K562 (cell line): ENCODE measurements around the gene AHCY. TPM values are rescaled to one million over a fixed set of nuclear protein-coding genes. Genes with fewer than 3 reads are reported as not detected.
A peak's percentile ranks its signal among the peaks of the same experiment; 100 is the strongest.

Experiments
- ARID2 ChIP-seq: fragments of 450-650 bp; IDR thresholded peaks from 2 replicates; pipeline ENCODE4 v1.6.1; 2017; ENCODE audit warnings: antibody characterized with exemption, mild to moderate bottlenecking
- CBFA2T2 ChIP-seq: fragments of 450-650 bp; conservative IDR thresholded peaks from 2 replicates; pipeline ENCODE4 v1.6.1; 2017; ENCODE audit warnings: mild to moderate bottlenecking
- CCAR2 ChIP-seq: fragments of 200-400 bp; formaldehyde crosslinking; IDR thresholded peaks from 2 replicates; pipeline ENCODE4 v1.6.1; 2017; ENCODE audit warnings: mild to moderate bottlenecking, low read depth, low read length
- CEBPG ChIP-seq, 3 experiments: fragments of 200-800 bp in 1 of 3; sonication (Bioruptor generic) in 1 of 3; sonication (generic) in 1 of 3; formaldehyde crosslinking in 1 of 3; IDR thresholded peaks in 2 of 3; conservative IDR thresholded peaks in 1 of 3; 2 replicates each; pipeline versions ENCODE4 v1.6.1 to v1.8.0; 2016 to 2022; ENCODE audit warnings: missing compliant biosample characterization in 2 of 3, missing genetic modification characterization in 2 of 3, mild to moderate bottlenecking in 1 of 3, missing genetic modification reagents in 1 of 3
- E2F5 ChIP-seq: sonication (generic); formaldehyde crosslinking; IDR thresholded peaks from 2 replicates; pipeline ENCODE4 v1.8.0; 2022; ENCODE audit warnings: mild to moderate bottlenecking, missing genetic modification reagents
- ESRRA ChIP-seq: fragments of 450-650 bp; IDR thresholded peaks from 2 replicates; pipeline ENCODE4 v1.6.1; 2014; ENCODE audit warnings: low read depth, mild to moderate bottlenecking, moderate library complexity, borderline replicate concordance
- ETS1 ChIP-seq: conservative IDR thresholded peaks from 2 replicates; pipeline ENCODE4 v1.6.1; 2011; ENCODE audit warnings: low read depth, mild to moderate bottlenecking, low read length; ENCODE audit not compliant: control insufficient read depth
- GATA2 ChIP-seq: sonication (generic); formaldehyde crosslinking; IDR thresholded peaks from 2 replicates; pipeline ENCODE4 v1.4.0; 2020; ENCODE audit warnings: mild to moderate bottlenecking, missing genetic modification reagents
- HDAC8 ChIP-seq: fragments of 450-650 bp; IDR thresholded peaks from 2 replicates; pipeline ENCODE4 v1.6.1; 2016; ENCODE audit warnings: mild to moderate bottlenecking, missing genetic modification characterization, moderate library complexity, missing compliant biosample characterization
- MCM5 ChIP-seq: fragments of 450-650 bp; IDR thresholded peaks from 2 replicates; pipeline ENCODE4 v1.6.1; 2016; ENCODE audit warnings: low read depth
- MEIS2 ChIP-seq: fragments of 450-650 bp; IDR thresholded peaks from 2 replicates; pipeline ENCODE4 v1.6.1; 2014; ENCODE audit warnings: mild to moderate bottlenecking; ENCODE audit not compliant: partially characterized antibody
- MTA3 ChIP-seq: fragments of 450-650 bp; formaldehyde crosslinking; IDR thresholded peaks from 2 replicates; pipeline ENCODE4 v1.6.1; 2017; ENCODE audit warnings: mild to moderate bottlenecking, borderline replicate concordance
- RBM34 ChIP-seq: fragments of 200-400 bp; formaldehyde crosslinking; IDR thresholded peaks from 2 replicates; pipeline ENCODE4 v1.6.1; 2018; ENCODE audit warnings: low read length, borderline replicate concordance; ENCODE audit not compliant: insufficient read depth
- SMARCB1 ChIP-seq: IDR thresholded peaks from 2 replicates; pipeline ENCODE4 v1.6.1; 2011; ENCODE audit warnings: improper control_type of control experiment, low read depth; ENCODE audit not compliant: insufficient read length
- TCF7 ChIP-seq: sonication (generic); IDR thresholded peaks from 2 replicates; pipeline ENCODE4 v1.6.1; 2016; ENCODE audit warnings: antibody characterized with exemption, borderline replicate concordance
- THRAP3 ChIP-seq: fragments of 450-650 bp; IDR thresholded peaks from 2 replicates; pipeline ENCODE4 v1.6.1; 2016; ENCODE audit warnings: mild to moderate bottlenecking, inconsistent platforms, borderline replicate concordance
- polyA plus RNA-seq, 8 experiments: library from polyadenylated mRNA; depleted of rRNA in 4 of 8; stranded (reverse) in 5 of 8; unstranded in 3 of 8; fragments of >200 nt; fragmentation: Nextera tagmentation in 2 of 8; fragmentation: Illumina TruSeq in 1 of 8; extraction: Ambion mirVana in 2 of 8; extraction: Trizol in 1 of 8; gene quantifications; 2 replicates each; pipeline versions ENCODE4 v1.2.1 to v1.2.3, GENCODE V29; 2011 to 2014; ENCODE audit warnings: inconsistent platforms in 1 of 8, missing spikeins in 1 of 8
- total RNA-seq, 7 experiments: library from RNA; depleted of rRNA in 6 of 7; stranded (reverse); fragments of >200 nt in 6 of 7; fragmentation: Illumina TruSeq in 2 of 7; extraction: Trizol in 2 of 7; gene quantifications; 2 replicates each; pipeline versions ENCODE4 v1.2.1 to v1.2.3, GENCODE V29; 2011 to 2021; ENCODE audit warnings: low replicate concordance in 1 of 7
- TF ChIP-seq, protein P1 (sequence below): fragments of 250-450 bp; sonication (Bioruptor Pico); IDR thresholded peaks from 2 replicates; pipeline ENCODE4 v1.5.0; 2020; ENCODE audit warnings: mild to moderate bottlenecking
- TF ChIP-seq, protein P2 (sequence below): IDR thresholded peaks from 2 replicates; pipeline ENCODE4 v1.6.1; 2011; ENCODE audit not compliant: insufficient read length; ENCODE audit errors: extremely low read depth
- TF ChIP-seq, protein P3 (sequence below): fragments of 450-650 bp; formaldehyde crosslinking; IDR thresholded peaks from 2 replicates; pipeline ENCODE4 v1.4.0; 2020; ENCODE audit warnings: mild to moderate bottlenecking, moderate library complexity
- TF ChIP-seq, protein P4 (sequence below): sonication (generic); formaldehyde crosslinking; IDR thresholded peaks from 2 replicates; pipeline ENCODE4 v1.9.0; 2022; ENCODE audit warnings: mild to moderate bottlenecking, missing genetic modification reagents

AHCY gene
- total and polyA plus RNA-seq, 9 of the 15 experiments (the other 6 are each of a cell fraction or from before 2014, with no cell fraction given): 82.5 to 269 (median 190) TPM

DNA sequence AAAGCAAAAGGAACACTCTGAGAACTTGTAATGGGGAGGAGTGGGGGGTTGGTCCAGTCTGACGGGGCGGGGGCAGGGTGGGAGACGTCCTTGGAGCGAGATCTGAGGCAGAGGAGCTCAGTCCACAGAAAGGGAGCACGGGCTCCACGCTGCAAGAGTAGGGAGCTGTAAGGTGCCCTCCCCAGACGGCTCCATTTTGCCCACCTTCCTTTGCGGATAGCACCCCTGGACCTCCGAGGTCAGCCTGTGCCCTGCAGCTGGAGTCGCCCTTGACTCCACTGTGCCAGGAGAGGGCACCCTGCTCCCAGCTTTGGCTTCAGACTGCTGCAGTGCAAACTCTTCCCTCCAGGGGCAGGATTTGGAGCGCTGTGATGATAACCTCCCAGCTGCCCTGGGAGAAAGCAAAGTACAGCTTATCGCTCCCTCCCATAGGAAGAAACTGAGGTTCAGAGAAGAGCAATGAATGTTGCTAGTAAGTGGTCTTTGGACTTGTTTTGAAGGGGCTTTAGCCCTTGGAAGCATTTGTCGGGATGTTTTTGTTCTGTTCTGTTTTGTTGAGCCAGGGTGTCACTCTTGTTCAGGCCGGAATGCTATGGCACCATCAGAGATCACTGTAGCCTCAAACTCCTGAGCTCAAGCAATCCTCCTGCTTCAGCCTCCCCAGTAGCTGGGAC is 9.5 kb upstream of the AHCY start (continued):
- no peak for TF ChIP-seq CEBPG (CRISPR knock-in tag; IDR thresholded peaks at IDR 0.05)
- no peak for TF ChIP-seq CEBPG (tag; conservative IDR thresholded peaks at IDR 0.05 in 1 of 2, IDR thresholded peaks at IDR 0.05 in 1 of 2)
- TF ChIP-seq, protein P1, sequence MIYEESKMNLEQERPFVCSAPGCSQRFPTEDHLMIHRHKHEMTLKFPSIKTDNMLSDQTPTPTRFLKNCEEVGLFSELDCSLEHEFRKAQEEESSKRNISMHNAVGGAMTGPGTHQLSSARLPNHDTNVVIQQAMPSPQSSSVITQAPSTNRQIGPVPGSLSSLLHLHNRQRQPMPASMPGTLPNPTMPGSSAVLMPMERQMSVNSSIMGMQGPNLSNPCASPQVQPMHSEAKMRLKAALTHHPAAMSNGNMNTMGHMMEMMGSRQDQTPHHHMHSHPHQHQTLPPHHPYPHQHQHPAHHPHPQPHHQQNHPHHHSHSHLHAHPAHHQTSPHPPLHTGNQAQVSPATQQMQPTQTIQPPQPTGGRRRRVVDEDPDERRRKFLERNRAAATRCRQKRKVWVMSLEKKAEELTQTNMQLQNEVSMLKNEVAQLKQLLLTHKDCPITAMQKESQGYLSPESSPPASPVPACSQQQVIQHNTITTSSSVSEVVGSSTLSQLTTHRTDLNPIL (CRISPR knock-in tag): no peak
- TF ChIP-seq MEIS2: no peak
- TF ChIP-seq, protein P2, sequence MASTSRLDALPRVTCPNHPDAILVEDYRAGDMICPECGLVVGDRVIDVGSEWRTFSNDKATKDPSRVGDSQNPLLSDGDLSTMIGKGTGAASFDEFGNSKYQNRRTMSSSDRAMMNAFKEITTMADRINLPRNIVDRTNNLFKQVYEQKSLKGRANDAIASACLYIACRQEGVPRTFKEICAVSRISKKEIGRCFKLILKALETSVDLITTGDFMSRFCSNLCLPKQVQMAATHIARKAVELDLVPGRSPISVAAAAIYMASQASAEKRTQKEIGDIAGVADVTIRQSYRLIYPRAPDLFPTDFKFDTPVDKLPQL: no peak
- peak; percentile 99 for TF ChIP-seq ARID2
- no peak for TF ChIP-seq THRAP3
- TF ChIP-seq, protein P3, sequence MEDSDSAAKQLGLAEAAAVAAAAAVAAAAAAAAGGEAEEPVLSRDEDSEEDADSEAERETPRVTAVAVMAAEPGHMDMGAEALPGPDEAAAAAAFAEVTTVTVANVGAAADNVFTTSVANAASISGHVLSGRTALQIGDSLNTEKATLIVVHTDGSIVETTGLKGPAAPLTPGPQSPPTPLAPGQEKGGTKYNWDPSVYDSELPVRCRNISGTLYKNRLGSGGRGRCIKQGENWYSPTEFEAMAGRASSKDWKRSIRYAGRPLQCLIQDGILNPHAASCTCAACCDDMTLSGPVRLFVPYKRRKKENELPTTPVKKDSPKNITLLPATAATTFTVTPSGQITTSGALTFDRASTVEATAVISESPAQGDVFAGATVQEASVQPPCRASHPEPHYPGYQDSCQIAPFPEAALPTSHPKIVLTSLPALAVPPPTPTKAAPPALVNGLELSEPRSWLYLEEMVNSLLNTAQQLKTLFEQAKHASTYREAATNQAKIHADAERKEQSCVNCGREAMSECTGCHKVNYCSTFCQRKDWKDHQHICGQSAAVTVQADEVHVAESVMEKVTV (CRISPR knock-in tag): peak; percentile 99
- TF ChIP-seq SMARCB1: no peak
- TF ChIP-seq RBM34: no peak
- TF ChIP-seq MCM5: no peak
- no peak for TF ChIP-seq CCAR2
- TF ChIP-seq HDAC8 (tag): no peak
- peak; percentile 43; the same call in 1 of the 2 replicates for TF ChIP-seq GATA2 (CRISPR knock-in tag)
- TF ChIP-seq E2F5 (CRISPR knock-in tag): 0 out of 2 replicates have a peak, but pooled peaks have one; percentile 19
- no peak for TF ChIP-seq ETS1
- TF ChIP-seq CBFA2T2: no peak
- TF ChIP-seq, protein P4, sequence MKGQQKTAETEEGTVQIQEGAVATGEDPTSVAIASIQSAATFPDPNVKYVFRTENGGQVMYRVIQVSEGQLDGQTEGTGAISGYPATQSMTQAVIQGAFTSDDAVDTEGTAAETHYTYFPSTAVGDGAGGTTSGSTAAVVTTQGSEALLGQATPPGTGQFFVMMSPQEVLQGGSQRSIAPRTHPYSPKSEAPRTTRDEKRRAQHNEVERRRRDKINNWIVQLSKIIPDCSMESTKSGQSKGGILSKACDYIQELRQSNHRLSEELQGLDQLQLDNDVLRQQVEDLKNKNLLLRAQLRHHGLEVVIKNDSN: no peak
- TF ChIP-seq ESRRA: peak; percentile 25; the same call in 1 of the 2 replicates
- TF ChIP-seq TCF7: 0 out of 2 replicates have a peak, but pooled peaks have one; percentile 25
- TF ChIP-seq MTA3: peak; percentile 19; the same call in 1 of the 2 replicates
